ENCODE results near the gene NXPH2. TPM values are rescaled to one million over a fixed set of nuclear protein-coding genes. Genes with fewer than 3 reads are reported as not detected.
"Not testable (repeated sequence)": the region's sequence is repeated elsewhere in the genome, so short reads cannot be mapped to it uniquely, and the experiment has no call there.

NXPH2 gene
- polyA plus RNA-seq, 4 donors, result 2.5 to 5.9 (median 5.5) TPM

DNA sequence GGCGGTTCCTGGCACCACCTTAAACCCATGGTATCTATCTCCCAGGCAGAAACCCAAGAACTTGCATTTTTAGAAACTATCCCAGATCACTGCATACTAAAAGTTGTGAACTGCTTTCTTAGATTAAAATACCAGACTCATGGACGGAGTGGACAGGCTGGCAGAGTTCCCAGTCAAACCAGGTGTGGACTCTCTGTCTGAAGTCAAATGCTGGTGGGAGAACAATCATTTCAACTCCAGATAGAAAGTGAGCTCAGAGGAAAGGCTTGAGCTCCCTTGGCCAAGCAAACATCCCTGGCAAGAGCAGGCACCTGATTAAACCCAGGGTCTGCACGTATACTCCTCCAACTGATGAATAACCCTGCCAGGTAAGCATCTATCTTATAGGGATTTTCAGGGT, 19.5 kb downstream of the NXPH2 start:
- no peak for DNase-seq (ENCODE audit: low read depth in 4 of 4, low spot score in 3 of 4)

DNA sequence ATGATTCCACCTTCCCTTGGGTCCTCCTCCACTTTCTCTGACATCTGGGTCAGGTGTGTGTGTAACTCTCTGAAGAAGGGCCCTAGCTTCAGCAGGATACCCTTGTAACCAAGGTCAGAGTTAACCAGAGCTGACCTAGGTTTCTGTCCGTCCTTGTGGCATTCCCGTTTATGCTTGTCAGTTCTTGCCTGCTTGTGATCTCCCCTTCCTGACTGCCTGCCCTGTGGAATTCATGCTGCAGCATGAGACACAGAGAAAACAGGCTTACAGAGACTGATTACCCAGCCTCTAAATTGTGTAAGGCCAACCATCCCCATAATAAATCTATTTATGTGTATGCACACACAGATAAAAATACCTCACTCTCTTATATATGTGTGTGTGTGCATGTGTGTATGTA, 22.8 kb downstream of the NXPH2 start:
- DNase-seq (ENCODE audit: low read depth in 4 of 4, low spot score in 3 of 4), result no peak

DNA sequence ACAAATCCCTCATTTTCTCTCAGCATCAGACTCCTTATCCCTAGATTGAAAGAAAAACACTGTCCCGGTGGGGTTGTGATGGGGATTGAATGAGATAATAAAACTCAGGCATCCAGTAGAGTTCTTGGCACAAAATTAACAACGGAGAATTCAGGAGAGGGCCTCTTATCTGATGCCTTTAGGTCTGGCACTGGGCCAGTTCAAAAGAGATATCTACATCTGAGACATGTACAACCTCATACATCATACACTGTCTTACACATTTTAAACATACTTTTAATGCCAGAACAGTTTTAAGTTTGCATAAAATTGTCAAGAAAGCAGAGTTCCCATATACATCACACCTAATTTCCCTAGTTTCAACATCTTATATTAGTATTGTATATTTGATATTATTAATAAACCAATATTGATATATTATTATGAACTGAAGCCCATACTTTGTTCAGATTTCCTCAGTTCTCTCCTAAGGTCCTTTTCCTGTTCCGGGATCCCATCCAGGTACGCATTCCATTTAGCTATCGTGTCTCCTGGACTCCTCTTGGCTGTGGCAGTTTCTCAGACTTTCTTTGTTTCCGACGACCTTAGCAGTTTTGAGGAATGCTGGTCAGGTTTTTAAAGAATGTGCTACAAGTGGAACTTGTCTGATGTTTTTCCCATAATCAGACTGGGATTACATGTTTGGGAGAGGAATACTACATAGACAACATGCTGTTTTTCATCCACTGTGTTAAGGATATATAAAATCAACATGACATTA, 27.8 kb downstream of the NXPH2 start:
- no peak for DNase-seq (ENCODE audit: low read depth in 4 of 4, low spot score in 3 of 4)

DNA sequence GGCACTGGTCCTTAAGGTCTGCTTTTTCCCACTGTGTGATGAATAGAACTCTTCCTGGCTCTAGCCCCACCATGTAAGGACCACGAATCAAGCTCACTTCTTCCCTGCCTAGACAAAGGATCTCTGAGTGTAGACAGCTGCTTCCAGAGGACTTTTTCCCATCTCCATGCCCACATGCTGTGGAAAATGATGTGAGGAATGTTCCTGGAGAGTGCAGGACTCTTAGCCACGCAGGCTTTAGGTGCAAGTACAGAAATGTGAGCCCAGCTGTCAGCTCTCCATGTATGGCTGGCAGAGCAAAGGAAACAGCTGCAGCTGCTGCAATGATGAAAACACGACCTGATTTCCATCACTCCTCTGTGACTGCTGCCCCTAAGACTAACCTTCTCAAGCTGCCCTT, 35.5 kb downstream of the NXPH2 start:
- DNase-seq (ENCODE audit: low read depth in 4 of 4, low spot score in 3 of 4), result peak in 1 of 4 donors; percentile 6

DNA sequence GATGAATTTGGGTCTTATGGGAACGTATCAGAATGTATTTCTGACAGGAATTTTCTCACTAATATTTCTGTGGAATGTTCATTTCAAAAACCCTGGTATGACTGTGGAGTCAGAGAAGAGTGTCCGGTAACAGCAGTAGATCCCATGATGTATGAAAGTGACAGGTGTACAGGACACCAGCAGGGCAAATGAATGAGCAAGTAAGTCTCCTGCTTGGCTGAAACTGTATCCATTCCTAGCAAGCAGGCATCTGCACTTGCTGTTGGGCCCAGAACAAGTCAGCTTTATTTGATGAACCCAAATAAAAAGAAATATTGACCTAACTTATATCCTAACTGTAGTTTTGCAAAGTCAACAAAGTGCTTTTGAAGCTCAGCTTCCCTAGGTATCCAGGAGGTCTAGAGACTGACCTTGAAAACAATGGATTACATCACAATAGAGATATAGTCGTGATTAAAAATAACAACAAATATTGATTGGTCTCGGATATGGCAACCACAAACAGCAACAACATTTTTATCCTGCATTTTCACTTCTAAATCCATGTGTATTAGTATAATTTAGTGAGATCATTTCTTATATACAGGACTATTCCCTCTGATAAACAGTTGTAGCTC, 37.6 kb downstream of the NXPH2 start:
- no peak for DNase-seq (ENCODE audit: low read depth in 4 of 4, low spot score in 3 of 4)

DNA sequence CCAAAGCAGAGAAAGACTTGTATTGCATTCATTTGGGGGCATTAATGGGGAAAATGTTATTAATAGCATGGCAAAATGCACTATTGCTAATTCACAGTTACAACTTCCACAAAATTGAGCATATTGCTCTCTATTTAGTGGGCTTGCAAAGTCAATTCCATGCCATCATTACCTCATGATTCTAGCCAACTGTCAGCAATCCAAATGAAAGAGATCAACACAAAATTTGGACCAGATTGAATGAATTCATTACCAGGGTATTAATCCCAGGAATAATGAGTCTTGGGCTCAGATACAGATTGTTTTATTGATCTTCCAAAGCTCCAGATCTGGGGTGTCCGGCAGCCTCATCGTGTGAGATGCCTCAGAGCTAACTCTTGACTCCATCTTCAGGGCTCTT, 38.3 kb downstream of the NXPH2 start:
- DNase-seq (ENCODE audit: low read depth in 4 of 4, low spot score in 3 of 4), result no peak

DNA sequence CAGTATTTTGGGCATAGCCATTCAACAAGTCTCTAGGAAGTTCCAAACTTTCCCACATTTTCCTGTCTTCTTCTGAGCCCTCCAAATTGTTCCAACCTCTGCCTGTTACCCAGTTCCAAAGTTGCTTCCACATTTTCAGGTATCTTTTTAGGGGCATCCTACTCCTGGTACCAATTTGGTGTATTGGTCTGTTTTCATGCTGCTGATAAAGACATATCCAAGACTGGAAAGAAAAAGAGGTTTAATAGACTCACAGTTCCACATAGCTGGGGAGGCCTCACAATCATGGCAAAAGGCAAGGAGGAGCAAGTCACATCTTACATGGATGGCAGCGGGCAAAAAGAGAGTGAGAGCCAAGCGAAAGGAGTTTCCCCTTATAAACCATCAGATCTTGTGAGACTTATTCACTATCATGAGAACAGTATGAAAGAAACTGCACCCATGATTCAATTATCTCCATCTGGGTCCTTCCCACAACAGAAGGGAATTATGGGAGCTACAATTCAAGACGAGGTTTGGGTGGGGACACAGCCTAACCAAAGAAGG, 43.1 kb downstream of the NXPH2 start:
- not testable (repeated sequence) for DNase-seq (ENCODE audit: low read depth in 4 of 4, low spot score in 3 of 4)

DNA sequence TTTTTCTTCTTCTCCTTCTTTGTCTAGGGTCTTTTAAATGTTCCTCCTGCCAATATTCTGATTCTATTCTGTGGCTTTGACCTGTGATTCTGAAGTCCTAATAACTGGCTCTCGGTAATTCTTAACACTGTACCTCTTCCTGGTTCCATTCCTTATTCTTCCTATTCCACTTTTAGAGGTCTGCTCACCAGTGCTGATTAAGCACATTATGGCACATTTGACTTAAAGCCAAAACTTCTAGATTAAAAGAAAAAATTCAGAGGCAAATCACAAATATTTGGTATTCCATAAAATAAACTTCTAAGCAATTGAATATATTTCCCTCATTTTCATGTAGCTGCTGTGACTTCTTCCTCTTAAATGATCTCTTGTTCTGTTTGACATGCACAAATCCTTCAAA, 47.5 kb downstream of the NXPH2 start:
- no peak for DNase-seq (ENCODE audit: low read depth in 4 of 4, low spot score in 3 of 4)

DNA sequence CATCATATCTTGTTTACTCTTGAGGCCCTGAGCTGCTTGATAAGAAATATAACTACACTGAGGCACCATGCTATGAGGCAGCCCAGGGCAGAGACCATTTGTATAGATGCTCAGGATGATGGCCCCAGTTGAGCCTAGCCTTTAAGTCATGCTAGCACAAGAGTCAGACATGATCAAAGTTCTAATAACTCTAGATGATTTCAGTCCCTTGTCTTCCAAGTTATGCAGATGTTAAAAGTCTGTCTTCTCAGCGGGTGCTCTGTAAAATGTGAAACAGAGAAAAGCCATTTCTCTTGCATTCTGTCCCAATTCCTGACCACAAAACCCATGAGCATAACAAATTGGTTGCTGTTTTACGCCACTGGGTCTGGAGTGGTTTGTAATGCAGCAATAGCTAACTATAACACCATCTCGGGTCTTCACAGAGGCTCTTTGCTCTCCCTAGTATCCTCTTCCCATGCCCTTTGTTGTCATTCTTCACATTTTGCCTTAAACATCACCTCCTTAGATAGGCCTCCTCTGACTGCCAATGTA, 49.6 kb downstream of the NXPH2 start:
- no peak for DNase-seq (ENCODE audit: low read depth in 4 of 4, low spot score in 3 of 4)

DNA sequence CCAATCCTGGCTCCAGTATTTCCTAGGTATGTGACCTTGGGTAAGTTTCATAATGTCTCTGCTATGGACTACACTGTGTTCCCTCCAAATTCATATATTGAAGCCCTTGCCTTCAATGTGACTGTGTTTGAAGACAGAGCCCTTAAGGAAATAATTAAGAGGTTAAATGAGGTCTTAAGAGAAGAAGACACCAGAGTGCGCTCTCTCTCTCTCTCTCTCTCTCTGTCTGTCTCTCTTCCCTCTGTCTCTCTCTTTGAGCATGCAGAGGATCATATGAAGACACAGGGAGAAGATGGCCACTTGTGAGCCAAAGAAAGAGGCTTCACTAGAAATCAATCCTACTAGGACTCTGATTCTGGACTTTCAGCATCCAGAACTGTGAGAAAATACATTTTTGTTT, 52.2 kb downstream of the NXPH2 start:
- no peak for DNase-seq (ENCODE audit: low read depth in 4 of 4, low spot score in 3 of 4)

DNA sequence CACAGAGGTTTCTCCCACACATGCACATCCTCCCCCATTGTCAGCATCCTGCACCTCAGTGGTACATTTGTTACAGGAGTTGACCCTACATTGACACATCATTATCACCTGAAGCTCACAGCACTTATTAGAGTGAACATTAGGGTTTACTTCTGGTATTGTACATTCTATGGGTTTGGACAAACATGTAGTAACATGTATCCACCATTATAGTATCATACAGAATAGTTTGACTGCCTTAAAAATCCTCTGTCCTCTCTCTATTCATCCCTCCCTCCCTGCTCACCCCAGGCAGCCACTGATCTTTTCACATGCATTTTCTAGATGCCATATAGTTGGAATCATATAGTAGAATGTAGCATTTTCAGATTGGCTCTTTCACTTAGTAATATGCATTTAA, 53.5 kb downstream of the NXPH2 start:
- DNase-seq (ENCODE audit: low read depth in 4 of 4, low spot score in 3 of 4), result no peak

DNA sequence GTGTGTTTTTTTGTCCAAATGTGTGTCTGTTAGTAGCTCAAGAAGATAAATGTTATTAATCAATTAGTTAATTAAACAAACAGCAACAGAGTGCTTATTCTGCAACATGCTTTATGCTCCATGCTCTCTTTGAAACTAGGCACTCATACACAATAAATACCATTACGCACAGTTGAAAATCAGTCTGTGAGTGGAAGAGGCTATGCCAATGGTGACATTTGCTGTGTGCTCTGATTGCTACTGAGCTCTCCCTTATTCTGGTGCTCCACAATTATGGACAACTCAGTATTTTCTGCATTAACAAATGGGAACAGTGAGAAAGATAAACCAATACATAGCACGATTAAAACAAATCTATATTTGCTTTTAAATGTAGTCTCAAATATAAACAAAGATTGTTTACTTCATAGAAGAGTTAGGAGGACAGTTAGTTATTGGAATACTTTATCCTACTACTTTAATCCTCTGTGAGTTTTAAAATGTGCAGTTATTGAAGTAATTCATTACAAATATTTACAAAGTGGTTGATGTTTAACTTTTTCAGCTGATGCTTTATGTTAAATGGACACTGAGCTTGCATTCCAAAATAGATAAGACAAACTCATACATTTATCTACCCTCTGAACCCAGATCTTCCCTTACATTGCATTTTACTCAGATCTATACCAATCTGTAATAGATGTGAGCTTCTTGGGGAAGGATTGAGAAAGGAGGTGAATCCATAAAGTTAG, 55.3 kb downstream of the NXPH2 start:
- no peak for DNase-seq (ENCODE audit: low read depth in 4 of 4, low spot score in 3 of 4)

DNA sequence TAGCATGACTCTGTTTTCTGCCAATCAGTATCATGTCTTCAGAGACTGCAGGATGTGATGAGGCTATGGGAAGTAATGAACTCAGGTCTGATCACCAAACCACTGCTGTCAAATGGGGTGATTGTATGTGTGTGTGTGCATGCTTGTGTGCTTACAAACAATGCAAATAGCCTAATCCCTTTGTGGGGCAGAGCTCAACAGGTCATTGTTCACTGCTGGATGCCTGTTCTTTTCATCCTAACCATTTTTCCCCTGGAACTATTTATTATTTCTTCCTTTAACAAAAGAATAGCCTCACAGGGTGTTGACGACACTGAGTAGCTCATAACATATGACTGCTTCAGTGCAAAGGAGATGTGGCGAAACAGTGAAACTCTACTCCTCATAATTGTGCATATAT, 55.9 kb downstream of the NXPH2 start:
- no peak for DNase-seq (ENCODE audit: low read depth in 4 of 4, low spot score in 3 of 4)

DNA sequence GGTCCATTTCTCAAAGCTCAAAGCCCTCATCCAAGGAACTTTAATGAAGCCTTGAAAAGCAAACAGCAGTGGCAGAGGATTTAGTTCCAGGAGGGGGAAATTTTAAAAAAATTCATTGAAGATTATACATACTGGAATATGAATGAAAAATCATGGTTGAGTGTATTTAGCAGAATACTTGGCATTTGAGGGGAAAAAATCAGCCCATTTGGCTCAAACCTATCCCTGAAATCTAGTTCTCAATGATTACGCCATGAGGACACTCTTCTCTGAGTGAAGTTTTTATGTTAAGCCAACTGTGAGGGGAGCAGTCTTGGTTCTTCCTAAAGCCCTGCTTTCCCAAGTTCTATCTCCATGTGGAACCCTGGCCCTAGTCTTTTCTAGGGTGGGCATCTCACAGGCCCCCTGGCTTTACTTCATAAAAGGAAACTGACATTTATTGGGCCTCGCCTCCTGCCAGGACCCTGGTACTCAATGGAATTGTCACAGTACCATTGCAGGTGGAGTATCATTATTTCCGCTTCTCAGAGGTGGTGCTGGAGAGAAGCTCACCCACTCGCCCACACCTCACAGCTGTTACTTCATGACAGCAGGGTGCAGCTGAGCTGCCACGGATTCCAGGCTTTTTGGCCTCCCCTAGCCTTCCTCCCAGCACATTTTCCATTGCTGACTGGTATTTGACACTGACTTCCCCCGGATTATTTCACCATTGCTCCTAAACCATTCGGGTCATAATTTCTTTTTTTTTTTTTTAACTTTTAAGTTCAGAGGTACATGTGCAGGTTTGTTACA, 56.8 kb downstream of the NXPH2 start:
- no peak for DNase-seq (ENCODE audit: low read depth in 4 of 4, low spot score in 3 of 4)

DNA sequence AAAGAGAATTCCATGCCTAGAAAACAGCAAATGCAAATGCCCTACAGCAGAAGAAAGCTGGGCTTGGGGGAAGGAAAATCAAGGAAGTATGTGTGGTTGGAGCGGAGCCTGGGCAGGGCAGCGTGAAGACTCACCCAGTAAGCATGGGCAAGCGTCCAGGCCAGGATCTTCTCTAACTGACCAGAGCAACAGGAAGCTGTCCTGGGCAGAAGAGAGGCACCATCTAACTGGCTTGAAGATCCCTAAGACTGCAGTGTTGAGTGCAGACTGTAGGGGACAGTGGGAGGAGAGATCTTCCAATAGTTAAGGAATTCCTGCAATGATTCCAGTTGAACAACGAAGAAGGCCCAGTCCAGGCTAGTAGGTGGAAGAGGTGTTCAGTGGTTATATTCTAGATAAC, 57.9 kb downstream of the NXPH2 start:
- no peak for DNase-seq (ENCODE audit: low read depth in 4 of 4, low spot score in 3 of 4)

DNA sequence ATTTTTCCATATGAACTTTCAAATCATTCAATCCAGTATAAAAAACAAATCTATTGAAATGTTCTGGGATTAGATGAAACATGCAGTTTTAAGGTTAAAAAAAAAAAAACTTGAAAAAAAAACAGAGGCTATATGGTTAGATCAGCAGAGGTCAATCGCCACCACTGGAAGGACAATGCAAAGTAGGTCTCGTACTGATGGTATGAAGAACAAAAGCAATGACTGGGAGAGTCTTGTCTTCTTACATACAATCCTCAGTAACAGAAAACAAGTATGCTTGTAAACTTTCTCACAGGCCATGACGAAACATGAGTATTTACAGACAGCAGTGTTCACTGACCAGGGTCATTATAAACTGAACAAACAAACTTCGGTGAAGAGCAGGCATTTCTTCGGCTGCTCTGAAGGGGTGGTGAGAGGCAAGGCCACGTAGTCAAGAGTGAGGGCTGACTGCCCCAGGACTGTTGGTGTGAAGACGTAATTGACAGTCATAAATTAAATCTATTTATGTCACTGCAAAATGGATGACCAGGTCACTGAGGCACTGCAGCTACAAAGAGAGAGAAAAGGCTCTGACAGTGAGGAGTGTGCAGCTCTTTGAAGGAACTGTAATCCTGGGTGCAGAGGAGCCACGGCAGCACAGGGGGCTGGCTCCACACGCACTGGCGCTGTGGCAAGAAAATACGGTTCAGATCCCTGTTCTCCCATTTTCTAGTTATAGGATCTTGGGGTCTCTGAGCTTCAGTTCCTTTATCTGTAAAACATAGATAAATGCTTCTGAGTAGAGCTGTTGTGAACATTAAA, 60.0 kb downstream of the NXPH2 start:
- DNase-seq (ENCODE audit: low read depth in 4 of 4, low spot score in 3 of 4), result no peak

DNA sequence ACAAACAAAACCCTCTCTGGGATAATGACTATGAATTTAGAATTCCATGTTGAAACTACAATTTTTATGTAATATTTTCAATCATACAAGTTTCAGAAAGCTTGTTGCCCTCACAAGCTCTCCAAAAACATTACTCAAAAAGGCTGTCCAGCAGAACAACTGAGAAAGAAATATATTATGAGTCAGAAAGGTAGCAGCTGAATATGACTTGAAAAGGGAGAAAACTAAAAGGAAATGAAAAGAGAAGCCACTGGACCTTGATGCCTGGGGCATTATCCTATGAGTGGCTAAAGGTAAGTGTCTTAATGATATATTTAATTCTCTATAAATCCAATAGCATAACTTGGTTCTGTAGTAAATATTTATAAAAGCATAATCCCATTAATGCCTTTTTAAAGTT, 61.8 kb downstream of the NXPH2 start:
- no peak for DNase-seq (ENCODE audit: low read depth in 4 of 4, low spot score in 3 of 4)

DNA sequence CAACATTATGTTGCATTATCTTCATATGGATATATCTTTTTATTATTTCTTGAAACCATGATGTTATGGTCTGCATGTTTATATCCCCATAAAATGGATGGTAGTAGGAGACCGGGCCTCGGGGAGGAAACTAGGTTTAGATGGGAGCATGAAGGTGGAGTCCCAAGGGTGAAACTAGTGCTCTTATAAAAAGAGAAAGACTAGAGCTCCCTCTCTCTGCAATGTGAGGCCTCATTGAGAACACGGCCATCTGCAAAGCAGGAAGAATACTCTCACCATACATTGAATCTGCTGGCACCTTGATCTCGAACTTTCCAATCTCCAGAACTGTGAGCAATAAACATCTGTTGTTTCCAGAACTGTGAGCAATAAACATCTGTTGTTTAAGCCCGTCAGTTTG, 64.0 kb downstream of the NXPH2 start:
- DNase-seq (ENCODE audit: low read depth in 4 of 4, low spot score in 3 of 4), result no peak

DNA sequence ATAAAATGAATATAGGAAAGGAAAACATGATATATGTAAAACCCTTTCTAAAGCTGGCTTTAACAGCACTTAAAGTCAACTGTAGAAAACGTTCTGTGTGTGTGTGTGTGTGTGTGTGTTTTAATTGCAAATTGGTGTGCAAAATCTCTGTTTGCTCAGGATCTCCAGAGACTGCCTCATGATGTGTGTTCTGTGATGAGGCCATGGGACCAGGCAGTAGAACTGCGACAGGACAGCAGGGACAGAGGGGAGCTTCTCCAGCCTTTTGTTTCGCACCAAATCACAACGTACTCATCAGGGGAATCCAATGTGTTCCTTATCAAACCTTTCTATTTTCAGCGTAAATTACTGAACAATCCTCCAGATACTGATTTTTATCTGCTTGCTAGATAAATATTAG, 66.7 kb downstream of the NXPH2 start:
- no peak for DNase-seq (ENCODE audit: low read depth in 4 of 4, low spot score in 3 of 4)

DNA sequence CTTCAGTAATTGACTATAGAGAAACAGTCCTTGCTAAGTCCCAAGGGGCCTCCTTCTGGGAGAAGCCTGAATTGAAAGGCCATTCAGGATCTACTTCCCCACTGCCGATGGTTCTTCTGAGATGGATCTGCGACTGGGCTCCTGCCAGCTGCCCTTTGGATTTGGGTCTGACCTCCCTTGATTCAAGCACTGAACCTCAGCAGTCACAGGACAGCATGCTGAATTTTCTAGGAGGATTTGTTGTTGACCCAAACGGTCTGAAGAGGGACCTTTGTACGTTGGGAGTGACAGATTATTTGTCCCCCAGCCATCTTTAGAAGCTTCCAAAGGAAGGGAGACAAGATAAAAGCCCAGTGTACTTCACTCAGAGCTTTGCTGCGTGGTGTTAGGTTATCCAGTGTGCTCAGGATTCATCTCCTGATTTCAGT, 67.1 kb downstream of the NXPH2 start:
- no peak for DNase-seq (ENCODE audit: low read depth in 4 of 4, low spot score in 3 of 4)

Measured in left renal pelvis (tissue), 4 donors.